Gastroesophageal sphincter (tissue), 3 donors: ENCODE measurements around the gene ZNF576.

ENCODE experiments used
- EP300 ChIP-seq: sonication (generic); formaldehyde crosslinking; IDR thresholded peaks from one replicate; pipeline ENCODE4 v1.6.1; 2017; ENCODE audit warnings: antibody characterized with exemption, mild to moderate bottlenecking
- TF ChIP-seq, protein P1 (sequence below), 4 experiments: fragments of 200-600 bp in 2 of 4; fragments of 450-650 bp in 2 of 4; sonication (generic) in 1 of 4; IDR thresholded peaks; one replicate each; pipeline ENCODE4 v1.5.1; 2017 to 2019; ENCODE audit warnings: antibody characterized with exemption in 4 of 4, mild to moderate bottlenecking in 2 of 4, moderate library complexity in 2 of 4

- TF ChIP-seq, protein P1, sequence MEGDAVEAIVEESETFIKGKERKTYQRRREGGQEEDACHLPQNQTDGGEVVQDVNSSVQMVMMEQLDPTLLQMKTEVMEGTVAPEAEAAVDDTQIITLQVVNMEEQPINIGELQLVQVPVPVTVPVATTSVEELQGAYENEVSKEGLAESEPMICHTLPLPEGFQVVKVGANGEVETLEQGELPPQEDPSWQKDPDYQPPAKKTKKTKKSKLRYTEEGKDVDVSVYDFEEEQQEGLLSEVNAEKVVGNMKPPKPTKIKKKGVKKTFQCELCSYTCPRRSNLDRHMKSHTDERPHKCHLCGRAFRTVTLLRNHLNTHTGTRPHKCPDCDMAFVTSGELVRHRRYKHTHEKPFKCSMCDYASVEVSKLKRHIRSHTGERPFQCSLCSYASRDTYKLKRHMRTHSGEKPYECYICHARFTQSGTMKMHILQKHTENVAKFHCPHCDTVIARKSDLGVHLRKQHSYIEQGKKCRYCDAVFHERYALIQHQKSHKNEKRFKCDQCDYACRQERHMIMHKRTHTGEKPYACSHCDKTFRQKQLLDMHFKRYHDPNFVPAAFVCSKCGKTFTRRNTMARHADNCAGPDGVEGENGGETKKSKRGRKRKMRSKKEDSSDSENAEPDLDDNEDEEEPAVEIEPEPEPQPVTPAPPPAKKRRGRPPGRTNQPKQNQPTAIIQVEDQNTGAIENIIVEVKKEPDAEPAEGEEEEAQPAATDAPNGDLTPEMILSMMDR (IDR thresholded peaks at IDR 0.05), result no peak
- TF ChIP-seq EP300, result no peak
Observed at GRCh38 chr19:43612374-43612773, 16.0 kb downstream of the ZNF576 start.
